G401 (cell line): ENCODE data around the gene MOV10L1. TPM values are rescaled to one million over a fixed set of nuclear protein-coding genes. Genes with fewer than 3 reads are reported as not detected.

ENCODE experiments used
- DNase-seq: peaks from one replicate; pipeline ENCODE4 v3.0.0-alpha.2; 2015; ENCODE audit warnings: low spot score
- in situ Hi-C: cut with HindIII; loops from 2 replicates; pipeline ENCODE4 v1.10.0; 2016; ENCODE audit warnings: low sequenced_read_pairs, mixed read lengths
- total RNA-seq: library from RNA; depleted of rRNA; stranded (reverse); fragments of >200 nt; shearing (Covaris generic); gene quantifications from 2 replicates; pipeline ENCODE4 v1.2.3, GENCODE V29; 2014; rRNA removed

MOV10L1 gene
- not detected in 2 replicates for total RNA-seq

- in situ Hi-C loops: no loop called here
- DNase-seq: no peak
These were observed at the start of gene MOV10L1 for GRCh38 chr22:50089682-50090411. Gene MOV10L1, plus strand, starts transcription at chr22:50090006. Its CDS starts 83 bp downstream, at chr22:50090089.

- no peak for DNase-seq
- in situ Hi-C loops: no loop called here
These were observed 49.1 kb upstream of the MOV10L1 start for GRCh38 chr22:50040717-50041116.

GRCh38 chr22:50041361-50042065, 48.3 kb upstream of the MOV10L1 start:
- in situ Hi-C loops: no loop called here
- DNase-seq: no peak

GRCh38 chr22:50044485-50045118, 45.2 kb upstream of the MOV10L1 start:
- no peak for DNase-seq
- in situ Hi-C loops: no loop called here

- in situ Hi-C loops: no loop called here
- DNase-seq: no peak
These were observed 44.4 kb upstream of the MOV10L1 start for GRCh38 chr22:50045211-50046018.

- DNase-seq: no peak
- in situ Hi-C loops: no loop called here
These were observed 43.8 kb upstream of the MOV10L1 start for GRCh38 chr22:50046019-50046415.

DNA sequence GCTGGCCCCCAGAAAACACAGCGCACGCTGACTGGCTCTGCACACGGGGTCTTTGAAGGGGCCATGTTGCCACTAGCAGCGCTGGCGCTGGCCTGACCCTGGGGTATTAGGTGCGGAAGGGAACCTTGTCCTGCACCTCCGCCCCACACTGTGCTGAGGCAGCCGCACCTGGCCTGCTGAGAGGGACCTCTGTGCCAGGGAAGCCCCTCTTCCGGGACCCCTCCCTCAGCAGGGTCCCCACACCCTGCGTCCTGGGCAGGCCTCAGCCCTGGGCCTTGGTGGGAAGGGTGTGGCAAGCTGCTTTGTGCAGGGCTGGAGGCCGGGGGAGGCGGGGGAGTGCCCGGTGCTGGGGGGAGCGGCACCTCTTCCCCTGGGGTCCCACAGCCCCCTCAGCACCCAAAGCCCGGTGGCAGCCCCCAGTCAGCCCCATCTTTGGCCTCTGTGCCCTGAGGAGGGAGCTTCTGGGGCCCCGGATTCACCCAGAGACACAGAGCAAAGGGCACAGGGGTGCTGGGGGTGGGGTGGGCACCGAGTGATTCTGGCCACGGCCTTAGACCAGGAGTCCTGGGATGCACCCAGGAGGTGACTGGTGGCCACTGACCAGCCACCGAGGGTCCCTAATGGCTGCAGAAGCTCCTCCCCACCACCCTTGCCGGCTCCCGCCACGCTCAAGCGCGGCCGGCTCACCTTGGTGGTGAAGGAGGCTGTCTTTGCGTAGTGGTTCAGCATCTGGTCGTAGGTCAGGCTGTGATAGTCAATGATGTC, 43.1 kb upstream of the MOV10L1 start:
- no peak for DNase-seq
- in situ Hi-C loops: no loop called here

DNA sequence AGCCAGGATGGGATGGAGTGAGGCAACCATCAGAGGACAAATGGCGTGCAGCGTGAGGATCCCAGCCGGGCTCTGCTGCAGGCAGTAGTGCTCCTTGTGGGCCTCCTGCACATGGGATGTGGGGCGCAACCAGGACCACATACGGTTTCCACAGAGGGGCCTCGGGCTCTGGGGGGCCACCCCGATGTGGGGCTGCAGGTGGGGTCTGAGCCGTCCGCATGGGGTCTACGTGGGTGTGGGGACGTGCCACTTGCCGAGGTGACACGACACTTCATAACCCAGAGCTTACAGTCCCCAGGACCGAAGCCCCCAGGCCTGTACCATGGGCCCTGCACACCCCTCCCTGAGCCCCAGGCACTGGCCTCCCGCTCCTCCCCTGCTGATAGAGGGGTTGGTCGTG, 42.5 kb upstream of the MOV10L1 start:
- in situ Hi-C loops: no loop called here
- no peak for DNase-seq

DNA sequence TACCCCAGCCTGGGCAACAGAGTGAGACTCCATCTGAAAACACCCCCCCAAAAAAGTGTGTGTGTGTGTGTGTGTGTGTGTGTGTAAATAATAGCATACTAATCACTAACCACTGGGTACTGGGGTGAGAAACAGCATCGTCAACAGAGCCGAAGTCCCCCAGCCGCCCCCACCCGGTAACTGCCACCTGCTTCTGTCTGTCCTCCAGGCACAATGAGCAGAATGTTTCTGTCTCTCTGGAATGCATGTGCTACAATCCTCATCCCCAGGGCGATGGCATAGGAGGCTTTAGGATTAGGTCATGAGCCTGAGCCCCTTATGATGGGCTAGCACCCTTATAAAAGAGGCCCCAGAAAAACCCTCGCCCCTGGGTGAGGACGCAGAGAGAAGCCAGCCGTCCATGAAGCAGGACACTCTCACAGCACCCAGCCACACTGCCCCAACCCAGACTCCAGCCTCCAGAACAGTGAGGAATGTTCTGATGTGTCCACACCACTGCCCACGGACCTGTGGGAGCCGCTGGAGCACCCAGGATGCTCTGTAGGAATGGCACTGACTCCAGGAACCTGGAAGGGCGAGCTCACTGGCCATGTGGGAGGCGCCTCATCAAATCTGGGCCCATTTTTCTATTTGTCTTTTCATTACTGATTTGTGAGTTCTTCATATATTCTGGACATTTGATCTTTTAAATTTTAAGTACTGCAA, 41.6 kb upstream of the MOV10L1 start:
- in situ Hi-C loops: no loop called here
- no peak for DNase-seq

- no peak for DNase-seq
- in situ Hi-C loops: no loop called here
These were observed 41.0 kb upstream of the MOV10L1 start for GRCh38 chr22:50048836-50049235.

- DNase-seq: no peak
- in situ Hi-C loops: no loop called here
These were observed 40.3 kb upstream of the MOV10L1 start for GRCh38 chr22:50049299-50050195.

DNA sequence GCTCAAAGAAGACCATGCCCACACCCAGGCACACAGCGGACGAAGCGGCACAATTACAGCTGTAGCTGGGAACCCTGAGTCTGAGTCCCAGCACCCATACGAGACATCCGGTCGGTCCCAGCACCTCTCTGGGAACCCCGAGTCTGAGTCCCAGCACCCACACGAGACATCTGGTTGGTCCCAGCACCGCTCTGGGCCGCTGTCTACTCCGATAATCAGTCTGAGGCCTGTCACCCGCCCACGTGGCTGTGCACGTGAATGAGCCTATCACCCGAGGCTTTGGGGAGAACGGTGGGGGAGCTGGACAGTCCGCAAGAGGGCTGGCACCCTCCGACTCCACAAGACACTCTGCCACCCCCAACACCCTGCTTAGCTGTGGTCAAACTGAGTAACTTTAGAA, 37.9 kb upstream of the MOV10L1 start:
- in situ Hi-C loops: no loop called here
- no peak for DNase-seq

GRCh38 chr22:50053861-50054260, 35.9 kb upstream of the MOV10L1 start:
- no peak for DNase-seq
- in situ Hi-C loops: no loop called here

- no peak for DNase-seq
- in situ Hi-C loops: no loop called here
These were observed 33.4 kb upstream of the MOV10L1 start for GRCh38 chr22:50056214-50056972.

DNA sequence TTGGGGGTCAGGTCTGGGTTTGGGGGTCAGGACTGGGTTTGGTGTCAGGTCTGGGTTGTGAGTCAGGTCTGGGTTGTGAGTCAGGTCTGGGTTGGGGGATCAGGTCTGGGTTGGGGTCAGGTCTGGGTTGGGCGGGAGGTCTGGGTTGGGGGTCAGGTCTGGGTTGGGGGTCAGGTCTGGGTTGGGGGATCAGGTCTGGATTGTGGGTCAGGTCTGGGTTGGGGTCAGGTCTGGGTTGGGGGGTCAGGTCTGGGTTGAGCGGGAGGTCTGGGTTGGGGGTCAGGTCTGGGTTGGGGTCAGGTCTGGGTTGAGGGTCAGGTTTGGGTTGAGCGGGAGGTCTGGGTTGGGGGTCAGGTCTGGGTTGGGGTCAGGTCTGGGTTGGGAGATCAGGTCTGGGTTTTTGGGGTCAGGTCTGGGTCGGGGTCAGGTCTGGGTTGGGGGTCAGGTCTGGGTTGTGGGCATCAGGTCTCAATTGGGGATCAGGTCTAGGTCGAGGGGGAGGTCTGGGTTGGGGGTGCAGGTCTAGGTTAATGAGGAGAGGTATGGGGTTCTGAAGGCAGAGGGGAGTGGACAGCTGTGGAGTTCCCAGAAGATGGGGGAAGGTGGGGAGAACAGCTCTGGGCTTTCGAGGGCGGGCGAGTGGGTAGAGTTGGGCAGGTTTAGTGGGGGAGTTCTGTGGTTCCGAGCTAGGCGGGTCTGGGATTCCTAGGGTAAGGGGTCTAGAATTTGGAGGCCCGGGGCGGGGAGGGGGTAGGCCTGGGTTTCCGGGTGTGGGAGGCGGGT, 32.3 kb upstream of the MOV10L1 start:
- DNase-seq: no peak
- in situ Hi-C loops: no loop called here
